ACC112 (cell line): ENCODE results near the gene ISYNA1.
"Not testable (repeated sequence)": the region's sequence is repeated elsewhere in the genome, so short reads cannot be mapped to it uniquely, and the experiment has no call there.

Experiments used
- H2AFZ ChIP-seq: fragments of 200-600 bp; sonication (generic); one replicate; pipeline ENCODE4 v1.6.0; 2017; ENCODE audit warnings: antibody characterized with exemption, low read length; ENCODE audit not compliant: unreplicated experiment
- H3K27ac ChIP-seq: fragments of 200-600 bp; sonication (generic); 2 replicates; pipeline ENCODE4 v1.5.1; 2014; ENCODE audit warnings: low read depth, mild to moderate bottlenecking, antibody characterized with exemption, low read length, moderate library complexity
- H3K27me3 ChIP-seq: fragments of 200-600 bp; sonication (generic); 2 replicates; pipeline ENCODE4 v1.6.1; 2014; ENCODE audit warnings: mild to moderate bottlenecking, antibody characterized with exemption, low read length, moderate library complexity, mixed read lengths; ENCODE audit not compliant: insufficient read depth
- H3K36me3 ChIP-seq: fragments of 200-600 bp; sonication (generic); 2 replicates; pipeline ENCODE4 v1.6.1; 2016; ENCODE audit warnings: mild to moderate bottlenecking, antibody characterized with exemption, low read length, moderate library complexity, mixed read lengths; ENCODE audit not compliant: insufficient read depth
- H3K4me1 ChIP-seq: fragments of 200-600 bp; sonication (generic); one replicate; pipeline ENCODE4 v1.6.1; 2016; ENCODE audit warnings: low read length, mixed read lengths; ENCODE audit not compliant: insufficient read depth, unreplicated experiment, control insufficient read depth
- H3K4me3 ChIP-seq: fragments of 200-600 bp; sonication (generic); 2 replicates; pipeline ENCODE4 v1.5.1; 2014; ENCODE audit warnings: mild to moderate bottlenecking, low read depth, low read length
- H3K79me2 ChIP-seq: fragments of 200-600 bp; sonication (generic); one replicate; pipeline ENCODE4 v1.6.0; 2016; ENCODE audit warnings: low read length; ENCODE audit not compliant: control insufficient read depth, unreplicated experiment, insufficient read depth

ISYNA1 gene

DNA sequence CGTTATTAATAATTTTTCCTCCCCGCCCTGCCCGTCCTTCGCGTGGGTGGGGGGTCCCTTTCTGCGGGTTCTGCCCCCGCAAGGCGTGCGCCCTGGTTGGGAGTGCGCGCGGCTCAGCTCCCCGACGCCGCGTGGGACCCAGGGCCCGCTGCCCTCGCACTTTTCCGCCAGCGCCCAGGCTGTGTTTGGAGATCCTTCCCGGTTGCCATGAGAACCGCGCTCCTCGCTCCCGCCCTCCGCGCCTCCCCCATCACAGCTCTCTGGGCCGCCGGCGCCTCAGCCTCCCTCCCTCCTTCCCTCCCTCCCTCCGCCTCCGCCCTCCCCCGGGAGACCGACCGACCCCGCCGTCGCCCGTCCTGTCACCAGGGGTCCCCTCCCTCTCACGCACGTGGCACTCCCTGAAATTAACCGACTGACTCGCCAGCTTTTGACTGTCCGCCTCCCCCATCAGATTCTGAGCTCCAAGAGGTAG, 21.1 kb downstream of the ISYNA1 start:
- Histone ChIP-seq H3K36me3 (no peaks in the 10 kb centered on the region), H3K27ac (peak overlapping the region; percentile 98), H2AFZ (peak overlapping the region; percentile 81), H3K4me3 (peak overlapping the region; percentile 85), H3K79me2 (peaks cover 20% of the 10 kb centered on the region), H3K4me1 (peaks cover 43% of the 10 kb centered on the region), H3K27me3 (no peaks in the 10 kb centered on the region)

- H3K27ac ChIP-seq = peak overlapping the region; percentile 98
- H2AFZ ChIP-seq = peak overlapping the region; percentile 75
- no peaks in the 10 kb centered on the region for H3K27me3 ChIP-seq
- peak overlapping the region; percentile 76 for H3K4me3 ChIP-seq
- H3K4me1 ChIP-seq = peaks cover 34% of the 10 kb centered on the region
- H3K36me3 ChIP-seq = no peaks in the 10 kb centered on the region
- H3K79me2 ChIP-seq = peaks cover 8% of the 10 kb centered on the region
Observed at GRCh38 chr19:18415178-18415867, 22.6 kb downstream of the ISYNA1 start.

DNA sequence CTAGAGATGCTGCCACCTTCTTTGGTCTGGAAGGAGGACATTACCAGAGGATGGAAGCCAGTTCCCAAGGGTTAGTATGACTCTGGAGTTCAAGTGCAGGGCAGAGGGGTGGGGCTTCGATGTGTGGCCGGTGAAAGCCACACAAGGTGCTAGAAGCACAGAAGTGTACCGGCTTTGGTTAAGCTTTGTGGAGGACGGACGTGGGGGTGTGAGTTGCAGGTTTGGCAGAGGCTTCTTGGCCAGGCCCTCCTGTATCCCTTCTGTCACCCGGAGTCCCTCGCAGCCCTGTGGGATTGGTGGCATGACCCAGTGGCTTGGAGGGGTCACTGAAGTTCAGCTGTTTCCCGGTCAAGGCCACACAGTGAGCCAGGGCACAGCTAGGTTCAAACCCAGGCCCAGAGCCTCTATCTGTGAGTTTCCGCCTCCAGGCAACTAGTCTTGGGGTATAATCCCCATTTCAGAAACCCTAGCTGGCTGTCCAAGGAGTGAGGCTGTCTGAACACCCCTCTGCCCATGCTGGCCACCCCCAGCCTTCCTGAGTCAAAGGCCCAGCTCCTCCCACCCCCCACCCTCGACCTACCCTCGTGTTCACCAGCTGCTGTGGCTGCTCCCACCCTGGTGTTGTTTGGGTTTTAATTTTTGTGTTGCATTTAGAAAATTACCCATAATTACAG, 23.3 kb downstream of the ISYNA1 start:
- H3K79me2 ChIP-seq = peaks cover 2% of the 10 kb centered on the region
- H3K4me1 ChIP-seq = peaks cover 35% of the 10 kb centered on the region
- H3K27ac ChIP-seq = peak overlapping the region; percentile 98
- H3K4me3 ChIP-seq = peak overlapping the region; percentile 76
- H3K36me3 ChIP-seq = no peaks in the 10 kb centered on the region
- no peaks in the 10 kb centered on the region for H3K27me3 ChIP-seq
- no peak overlapping the region for H2AFZ ChIP-seq

DNA sequence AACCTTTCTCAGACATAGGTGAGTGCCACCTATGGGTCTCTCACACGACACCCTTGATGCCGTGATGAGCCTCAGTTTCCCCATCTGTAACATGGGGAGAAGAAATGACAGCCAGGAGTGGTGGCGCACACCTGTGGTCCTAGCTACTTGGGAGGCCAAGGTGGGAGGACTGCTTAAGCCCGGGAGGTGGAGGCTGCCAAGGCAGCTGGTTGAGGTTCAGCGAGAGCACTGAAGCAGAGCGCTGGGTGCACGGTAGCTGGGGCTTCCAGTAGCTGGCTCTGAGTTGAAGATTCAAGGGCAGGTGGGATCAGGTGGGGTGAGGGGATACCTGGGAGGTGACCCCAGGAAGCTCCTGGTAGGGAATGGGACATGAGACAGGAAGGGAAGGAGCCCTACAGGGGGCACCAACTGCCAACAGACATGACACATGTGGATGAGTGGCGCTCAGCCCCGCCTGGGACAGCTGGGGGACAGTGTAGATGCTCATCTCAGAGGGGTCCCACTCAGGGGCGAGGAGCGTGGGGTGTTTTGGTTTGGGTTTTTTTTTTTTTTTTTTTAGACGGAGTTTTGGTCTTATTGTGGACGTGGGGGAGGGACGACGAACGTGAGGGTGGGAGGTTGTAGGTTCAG, 25.2 kb downstream of the ISYNA1 start:
- H3K4me3 ChIP-seq = no peak overlapping the region
- H3K36me3 ChIP-seq = no peaks in the 10 kb centered on the region
- peaks cover 23% of the 10 kb centered on the region for H3K4me1 ChIP-seq
- no peaks in the 10 kb centered on the region for H3K27me3 ChIP-seq
- no peak overlapping the region for H3K27ac ChIP-seq
- H3K79me2 ChIP-seq = no peaks in the 10 kb centered on the region
- no peak overlapping the region for H2AFZ ChIP-seq

- Histone ChIP-seq H3K27ac (no peak overlapping the region), H3K4me3 (no peak overlapping the region), H2AFZ (no peak overlapping the region)
Observed at GRCh38 chr19:18408053-18408476, 29.9 kb downstream of the ISYNA1 start.

GRCh38 chr19:18406749-18407148, 31.2 kb downstream of the ISYNA1 start:
- Histone ChIP-seq H3K79me2 (no peaks in the 10 kb centered on the region), H3K36me3 (no peaks in the 10 kb centered on the region), H2AFZ (no peak overlapping the region), H3K4me3 (no peak overlapping the region), H3K27me3 (no peaks in the 10 kb centered on the region), H3K4me1 (peaks cover 2% of the 10 kb centered on the region), H3K27ac (no peak overlapping the region)

More at GRCh38 chr19:18408053-18408476, 29.9 kb downstream of the ISYNA1 start:
- H3K27me3 ChIP-seq = no peaks in the 10 kb centered on the region
- no peaks in the 10 kb centered on the region for H3K36me3 ChIP-seq
- H3K4me1 ChIP-seq = peaks cover 2% of the 10 kb centered on the region
- no peaks in the 10 kb centered on the region for H3K79me2 ChIP-seq

- H3K4me1 ChIP-seq, H3K36me3 ChIP-seq, H3K27me3 ChIP-seq, H2AFZ ChIP-seq, H3K4me3 ChIP-seq, H3K27ac ChIP-seq, H3K79me2 ChIP-seq: not testable (repeated sequence)
Observed at GRCh38 chr19:18405754-18406153, 32.2 kb downstream of the ISYNA1 start.

DNA sequence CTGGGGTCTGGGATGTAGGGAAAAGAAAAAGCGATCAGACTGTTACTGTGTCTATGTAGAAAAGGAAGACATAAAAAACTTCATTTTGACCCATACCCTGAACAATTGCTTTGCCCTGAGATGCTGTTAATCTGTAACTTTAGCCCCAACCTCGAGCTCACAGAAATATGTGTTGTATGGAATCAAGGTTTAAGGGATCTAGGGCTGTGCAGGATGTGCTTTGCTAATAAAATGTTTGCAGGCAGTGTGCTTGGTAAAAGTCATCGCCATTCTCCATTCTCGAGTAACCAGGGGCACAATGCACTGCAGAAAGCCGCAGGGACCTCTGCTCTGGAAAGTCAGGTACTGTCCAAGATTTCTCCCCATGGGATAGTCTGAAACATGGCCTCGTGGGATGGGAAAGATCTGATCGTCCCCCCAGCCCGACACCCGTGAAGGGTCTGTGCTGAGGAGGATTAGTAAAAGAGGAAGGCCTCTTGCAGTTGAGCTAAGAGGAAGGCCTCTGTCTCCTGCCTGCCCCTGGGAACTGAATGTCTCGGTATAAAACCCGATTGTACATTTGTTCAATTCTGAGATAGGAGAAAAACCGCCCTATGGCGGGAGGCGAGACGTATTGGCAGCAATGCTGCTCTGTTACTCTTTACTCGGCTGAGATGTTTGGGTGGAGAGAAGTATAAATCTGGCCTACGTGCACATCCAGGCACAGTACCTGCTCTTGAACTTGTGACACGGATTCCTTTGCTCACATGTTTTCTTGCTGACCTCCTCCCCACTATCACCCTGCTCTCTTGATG, 35.3 kb downstream of the ISYNA1 start:
- H3K4me1 ChIP-seq, H2AFZ ChIP-seq, H3K79me2 ChIP-seq, H3K4me3 ChIP-seq, H3K27ac ChIP-seq, H3K36me3 ChIP-seq, H3K27me3 ChIP-seq: not testable (repeated sequence)

GRCh38 chr19:18401580-18402112, 36.3 kb downstream of the ISYNA1 start:
- H3K4me1 ChIP-seq = no peaks in the 10 kb centered on the region
- no peaks in the 10 kb centered on the region for H3K79me2 ChIP-seq
- H3K36me3 ChIP-seq = no peaks in the 10 kb centered on the region
- no peaks in the 10 kb centered on the region for H3K27me3 ChIP-seq
- no peak overlapping the region for H3K4me3 ChIP-seq
- no peak overlapping the region for H2AFZ ChIP-seq
- no peak overlapping the region for H3K27ac ChIP-seq

- Histone ChIP-seq H3K27ac (no peak overlapping the region), H3K79me2 (no peaks in the 10 kb centered on the region), H3K36me3 (no peaks in the 10 kb centered on the region), H3K27me3 (no peaks in the 10 kb centered on the region), H3K4me3 (no peak overlapping the region), H3K4me1 (no peaks in the 10 kb centered on the region), H2AFZ (no peak overlapping the region)
Observed at GRCh38 chr19:18399008-18399407, 38.9 kb downstream of the ISYNA1 start.
